ENCODE data around the gene PRLR. TPM values are rescaled to one million over a fixed set of nuclear protein-coding genes. Genes with fewer than 3 reads are reported as not detected.

The PRLR gene
- total RNA-seq, 2 experiments from 2014 or later = not detected

DNA sequence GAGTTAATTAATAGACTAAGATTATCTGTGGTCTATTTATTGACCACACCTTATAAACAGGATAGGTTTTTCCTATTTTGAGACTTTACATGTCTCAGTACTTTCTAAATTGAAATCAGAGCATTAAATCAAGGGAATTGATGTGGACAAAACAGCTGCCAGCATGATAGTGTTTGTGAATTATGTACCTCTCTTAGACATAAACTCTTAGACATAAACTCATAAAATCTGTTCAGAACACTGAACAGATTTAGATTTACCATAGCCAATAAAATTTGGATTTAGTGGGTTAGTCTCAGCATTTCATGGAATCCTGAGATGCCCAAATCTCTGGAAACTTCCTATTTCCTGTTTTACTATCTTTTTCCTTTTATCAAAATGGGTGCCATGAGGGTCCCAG, 171.0 kb downstream of the PRLR start:
- Mint-ChIP-seq H3K9me3 (no peaks in the 10 kb centered on the region), H3K36me3 (ENCODE audit: low read depth) (no peaks in the 10 kb centered on the region), H3K27ac (no peak overlapping the region), H3K4me3 (no peak overlapping the region), H3K27me3 (peaks cover 32% of the 10 kb centered on the region), H3K4me1 (ENCODE audit: low read depth) (peaks cover 10% of the 10 kb centered on the region)
- ChIA-PET CTCF (no interaction called here), POLR2A (no interaction called here)
- ATAC-seq (no peak), DNase-seq (no peak)
- TF ChIP-seq, protein P1, sequence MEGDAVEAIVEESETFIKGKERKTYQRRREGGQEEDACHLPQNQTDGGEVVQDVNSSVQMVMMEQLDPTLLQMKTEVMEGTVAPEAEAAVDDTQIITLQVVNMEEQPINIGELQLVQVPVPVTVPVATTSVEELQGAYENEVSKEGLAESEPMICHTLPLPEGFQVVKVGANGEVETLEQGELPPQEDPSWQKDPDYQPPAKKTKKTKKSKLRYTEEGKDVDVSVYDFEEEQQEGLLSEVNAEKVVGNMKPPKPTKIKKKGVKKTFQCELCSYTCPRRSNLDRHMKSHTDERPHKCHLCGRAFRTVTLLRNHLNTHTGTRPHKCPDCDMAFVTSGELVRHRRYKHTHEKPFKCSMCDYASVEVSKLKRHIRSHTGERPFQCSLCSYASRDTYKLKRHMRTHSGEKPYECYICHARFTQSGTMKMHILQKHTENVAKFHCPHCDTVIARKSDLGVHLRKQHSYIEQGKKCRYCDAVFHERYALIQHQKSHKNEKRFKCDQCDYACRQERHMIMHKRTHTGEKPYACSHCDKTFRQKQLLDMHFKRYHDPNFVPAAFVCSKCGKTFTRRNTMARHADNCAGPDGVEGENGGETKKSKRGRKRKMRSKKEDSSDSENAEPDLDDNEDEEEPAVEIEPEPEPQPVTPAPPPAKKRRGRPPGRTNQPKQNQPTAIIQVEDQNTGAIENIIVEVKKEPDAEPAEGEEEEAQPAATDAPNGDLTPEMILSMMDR (IDR thresholded peaks at IDR 0.05) = no peak
- intact Hi-C loops (cut with micrococcal nuclease) = no loop called here

DNA sequence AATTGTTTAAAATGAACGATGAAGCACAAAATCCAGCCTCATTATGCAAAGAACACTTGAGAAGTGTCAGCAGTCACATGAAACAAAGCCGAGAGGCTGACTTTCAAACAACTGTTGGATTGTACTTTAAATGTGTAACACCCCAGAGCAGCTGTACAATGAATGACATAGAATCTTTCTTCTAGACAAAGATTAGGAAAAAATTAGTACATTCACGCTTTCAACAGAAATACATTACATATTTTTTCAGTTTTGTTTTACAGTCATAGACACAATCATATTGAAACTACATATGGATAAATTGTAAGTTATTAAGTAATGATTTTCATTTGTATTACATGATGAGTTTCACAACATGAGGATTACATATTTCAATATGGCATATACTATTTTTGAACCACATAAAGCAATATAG, 171.9 kb downstream of the PRLR start:
- H3K4me1 Mint-ChIP-seq (ENCODE audit: low read depth) = peaks cover 10% of the 10 kb centered on the region
- H3K27ac Mint-ChIP-seq = no peak overlapping the region
- H3K36me3 Mint-ChIP-seq (ENCODE audit: low read depth) = no peaks in the 10 kb centered on the region
- H3K27me3 Mint-ChIP-seq = peaks cover 29% of the 10 kb centered on the region
- H3K9me3 Mint-ChIP-seq = no peaks in the 10 kb centered on the region
- intact Hi-C loops (cut with micrococcal nuclease) = no loop called here
- POLR2A ChIA-PET = no interaction called here
- ATAC-seq (peak; percentile 64), DNase-seq (no peak)
- no peak overlapping the region for H3K4me3 Mint-ChIP-seq
- TF ChIP-seq, protein P1 (IDR thresholded peaks at IDR 0.05) = no peak
- CTCF ChIA-PET = no interaction called here

DNA sequence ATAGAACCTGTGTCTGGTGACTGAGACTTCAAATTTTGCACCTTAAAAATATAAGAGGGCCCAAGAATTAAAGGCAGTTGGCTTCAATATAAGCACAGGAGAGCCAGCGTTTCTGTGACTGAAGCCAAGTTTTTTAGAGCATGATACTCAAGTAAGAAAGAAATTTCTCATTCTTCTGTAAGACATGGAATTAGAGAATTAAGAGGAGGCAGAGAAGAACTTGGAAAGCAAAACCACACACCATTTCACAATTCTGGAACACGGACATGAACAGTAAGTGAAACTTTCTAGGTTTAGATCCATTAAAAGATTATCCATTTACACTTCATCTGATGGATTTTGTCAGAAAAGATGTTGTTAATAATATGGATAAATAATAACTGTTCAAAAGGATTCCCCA, 173.6 kb downstream of the PRLR start:
- peaks cover 10% of the 10 kb centered on the region for H3K4me1 Mint-ChIP-seq (ENCODE audit: low read depth)
- peaks cover 32% of the 10 kb centered on the region for H3K27me3 Mint-ChIP-seq
- POLR2A ChIA-PET = no interaction called here

DNA sequence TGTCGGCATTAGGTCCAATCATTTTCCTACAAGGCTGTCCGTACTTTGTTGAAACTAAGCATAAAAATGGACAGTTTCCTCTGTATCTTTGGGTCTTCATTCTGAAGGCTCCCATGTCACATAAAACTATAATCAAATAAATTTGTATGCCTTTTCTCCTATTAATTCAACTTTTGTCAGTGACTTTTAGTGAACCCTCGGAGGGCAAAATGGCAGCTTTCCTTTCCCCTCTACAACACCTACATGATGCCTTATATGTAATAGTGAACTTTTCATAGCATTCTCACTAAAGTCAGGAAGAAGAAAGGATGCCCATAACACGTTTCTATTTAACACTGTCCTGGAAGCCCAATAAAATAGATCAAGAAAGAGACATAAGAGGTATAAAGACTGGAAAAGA, 177.4 kb downstream of the PRLR start:
- TF ChIP-seq, protein P1 (IDR thresholded peaks at IDR 0.05) = no peak
- Mint-ChIP-seq H3K4me3 (no peak overlapping the region), H3K4me1 (ENCODE audit: low read depth) (peaks cover 2% of the 10 kb centered on the region), H3K27me3 (peaks cover 27% of the 10 kb centered on the region), H3K36me3 (ENCODE audit: low read depth) (no peaks in the 10 kb centered on the region), H3K9me3 (no peaks in the 10 kb centered on the region), H3K27ac (no peak overlapping the region)
- ATAC-seq = no peak
- no peak for DNase-seq
- intact Hi-C loops (cut with micrococcal nuclease) = no loop called here
- CTCF ChIA-PET = no interaction called here
- POLR2A ChIA-PET = no interaction called here

More for the DNA sequence above, 173.6 kb downstream of the PRLR start:
- Mint-ChIP-seq H3K27ac (no peak overlapping the region), H3K9me3 (no peaks in the 10 kb centered on the region), H3K36me3 (ENCODE audit: low read depth) (no peaks in the 10 kb centered on the region), H3K4me3 (no peak overlapping the region)
- ATAC-seq (no peak), DNase-seq (no peak)
- intact Hi-C loops (cut with micrococcal nuclease) = no loop called here
- CTCF ChIA-PET = no interaction called here
- TF ChIP-seq, protein P1 (IDR thresholded peaks at IDR 0.05) = no peak

GRCh38 chr5:35050541-35051126, 179.7 kb downstream of the PRLR start:
- intact Hi-C loops (cut with micrococcal nuclease) = no loop called here
- POLR2A ChIA-PET = no interaction called here
- Mint-ChIP-seq H3K9me3 (no peaks in the 10 kb centered on the region), H3K27me3 (peaks cover 21% of the 10 kb centered on the region), H3K36me3 (ENCODE audit: low read depth) (no peaks in the 10 kb centered on the region), H3K4me3 (no peak overlapping the region), H3K4me1 (ENCODE audit: low read depth) (no peaks in the 10 kb centered on the region), H3K27ac (no peak overlapping the region)
- ATAC-seq (no peak), DNase-seq (no peak)
- TF ChIP-seq, protein P1 (IDR thresholded peaks at IDR 0.05) = no peak
- CTCF ChIA-PET = interaction anchor here (0.8 kb wide), 1 partner anchor 47 kb away, joined by 3 read pairs; no protein-coding TSS in a partner anchor
